Measurements from ENCODE around the gene SLCO4A1. TPM values are rescaled to one million over a fixed set of nuclear protein-coding genes. Genes with fewer than 3 reads are reported as not detected.

The SLCO4A1 gene
- total and polyA plus RNA-seq, 2 experiments from 2014 or later = 0.22 to 0.43 TPM

GRCh38 chr20:62616728-62617621 is 25.3 kb upstream of the SLCO4A1 start:
- Histone ChIP-seq H3F3A (ENCODE audit: insufficient read depth) (no peaks in the 10 kb centered on the region), H3K27me3 (replicated peaks; ENCODE audit: insufficient read depth) (peaks cover 19% of the 10 kb centered on the region), H3K36me3 (ENCODE audit: low read depth) (no peaks in the 10 kb centered on the region), H4K20me1 (ENCODE audit: insufficient read depth) (no peaks in the 10 kb centered on the region), H3K9me3 (ENCODE audit: low read depth) (no peaks in the 10 kb centered on the region), H3K79me2 (ENCODE audit: insufficient read depth) (no peaks in the 10 kb centered on the region), H2AFZ (no peak overlapping the region), H3K4me3 (no peak overlapping the region), H3K4me1 (ENCODE audit: insufficient read depth) (no peaks in the 10 kb centered on the region), H3K9ac (no peak overlapping the region), H3K4me2 (ENCODE audit: unreplicated experiment) (no peak overlapping the region), H3K9me2 (ENCODE audit: insufficient read depth) (no peaks in the 10 kb centered on the region), H3K27ac (no peak overlapping the region)
- in situ Hi-C loops (cut with MboI) = loop anchor here (5.0 kb wide), 1 partner anchor 115 kb away; no protein-coding TSS in a partner anchor
- no peak for TF ChIP-seq EZH2 (IDR thresholded peaks at IDR 0.05; ENCODE audit: insufficient read depth, poor library complexity, severe bottlenecking)
- TF ChIP-seq EZH2phosphoT487 (IDR thresholded peaks at IDR 0.05; ENCODE audit: insufficient read depth, low read depth) = no peak
- WGBS, 2 experiments (ENCODE audit: low coverage in 1 of 2, low lambda C conversion rate in 2 of 2, missing lambda C conversion rate in 2 of 2) = 32% methylated on average over 26 of the region's 26 CpGs
- DNase-seq = peak; percentile 78

- no peaks in the 10 kb centered on the region for H3K9me2 ChIP-seq (ENCODE audit: insufficient read depth)
- H3K4me3 ChIP-seq = no peak overlapping the region
- H3K4me1 ChIP-seq (ENCODE audit: insufficient read depth) = peaks cover under 1% of the 10 kb centered on the region; the same call in 1 of the 2 replicates
- TF ChIP-seq EZH2 (IDR thresholded peaks at IDR 0.05; ENCODE audit: insufficient read depth, poor library complexity, severe bottlenecking) (no peak), EZH2phosphoT487 (IDR thresholded peaks at IDR 0.05; ENCODE audit: insufficient read depth, low read depth) (no peak)
- H3K27me3 ChIP-seq (replicated peaks; ENCODE audit: insufficient read depth) = peaks cover 10% of the 10 kb centered on the region; the same call in 1 of the 2 replicates
- H3K36me3 ChIP-seq (ENCODE audit: low read depth) = no peaks in the 10 kb centered on the region
- no peak overlapping the region for H2AFZ ChIP-seq
- H4K20me1 ChIP-seq (ENCODE audit: insufficient read depth) = no peaks in the 10 kb centered on the region
- H3K4me2 ChIP-seq (ENCODE audit: unreplicated experiment) = no peak overlapping the region
- WGBS, 2 experiments (ENCODE audit: low coverage in 1 of 2, low lambda C conversion rate in 2 of 2, missing lambda C conversion rate in 2 of 2) = 72 to 74% methylated on average over 21 to 23 of the region's 23 CpGs
- in situ Hi-C loops (cut with MboI) = loop anchor here (5.0 kb wide), 1 partner anchor 116 kb away; no protein-coding TSS in a partner anchor
- H3K9me3 ChIP-seq (ENCODE audit: low read depth) = no peaks in the 10 kb centered on the region
- DNase-seq = no peak
- H3F3A ChIP-seq (ENCODE audit: insufficient read depth) = no peaks in the 10 kb centered on the region
- no peaks in the 10 kb centered on the region for H3K79me2 ChIP-seq (ENCODE audit: insufficient read depth)
- no peak overlapping the region for H3K27ac ChIP-seq
- no peak overlapping the region for H3K9ac ChIP-seq
These were observed 24.4 kb upstream of the SLCO4A1 start for GRCh38 chr20:62617711-62618483.

GRCh38 chr20:62618611-62619529 is 23.4 kb upstream of the SLCO4A1 start:
- Histone ChIP-seq H3K4me3 (no peak overlapping the region), H3K4me2 (ENCODE audit: unreplicated experiment) (no peak overlapping the region), H3F3A (ENCODE audit: insufficient read depth) (no peaks in the 10 kb centered on the region; the same call in 1 of the 2 replicates), H3K9ac (no peak overlapping the region), H3K27me3 (replicated peaks; ENCODE audit: insufficient read depth) (peaks cover under 1% of the 10 kb centered on the region; the same call in 1 of the 2 replicates), H3K9me2 (ENCODE audit: insufficient read depth) (no peaks in the 10 kb centered on the region), H4K20me1 (ENCODE audit: insufficient read depth) (no peaks in the 10 kb centered on the region), H2AFZ (no peak overlapping the region), H3K36me3 (ENCODE audit: low read depth) (no peaks in the 10 kb centered on the region), H3K79me2 (ENCODE audit: insufficient read depth) (no peaks in the 10 kb centered on the region), H3K27ac (no peak overlapping the region), H3K9me3 (ENCODE audit: low read depth) (no peaks in the 10 kb centered on the region), H3K4me1 (ENCODE audit: insufficient read depth) (peaks cover 10% of the 10 kb centered on the region)
- WGBS, 2 experiments (ENCODE audit: low coverage in 1 of 2, low lambda C conversion rate in 2 of 2, missing lambda C conversion rate in 2 of 2) = 67 to 68% methylated on average over 26 of the region's 26 CpGs
- DNase-seq = no peak
- TF ChIP-seq EZH2phosphoT487 (IDR thresholded peaks at IDR 0.05; ENCODE audit: insufficient read depth, low read depth) = no peak
- TF ChIP-seq EZH2 (IDR thresholded peaks at IDR 0.05; ENCODE audit: insufficient read depth, poor library complexity, severe bottlenecking) = no peak
- in situ Hi-C loops (cut with MboI) = loop anchor here (5.0 kb wide), 1 partner anchor 117 kb away; no protein-coding TSS in a partner anchor

Data from GM23248 (cell line).